Occipital lobe (tissue), 2 donors: ENCODE data around the gene BHLHA15. TPM values are rescaled to one million over a fixed set of nuclear protein-coding genes. Genes with fewer than 3 reads are reported as not detected.

Source experiments
- DNase-seq: peaks from one replicate; lab custom pipeline; 2025; lab: John Stamatoyannopoulos, UW
- total RNA-seq: library from RNA; depleted of rRNA; stranded (reverse); fragments of >200 nt; gene quantifications from one replicate; pipeline ENCODE4 v1.2.3, GENCODE V29; 2014

BHLHA15 gene
- total RNA-seq, 1 donor from 2014 or later = 10.0 TPM

GRCh38 chr7:98186452-98187137, 24.6 kb upstream of the BHLHA15 start:
- no peak for DNase-seq

GRCh38 chr7:98187138-98187502, 24.1 kb upstream of the BHLHA15 start:
- no peak for DNase-seq

- no peak for DNase-seq
Measured at GRCh38 chr7:98189559-98189958, 21.7 kb upstream of the BHLHA15 start.

GRCh38 chr7:98191668-98192431, 19.4 kb upstream of the BHLHA15 start:
- no peak for DNase-seq

- DNase-seq = no peak
Measured at GRCh38 chr7:98192781-98193457, 18.3 kb upstream of the BHLHA15 start.

- no peak for DNase-seq
Measured at GRCh38 chr7:98193474-98194180, 17.6 kb upstream of the BHLHA15 start.

GRCh38 chr7:98194186-98194585, 17.1 kb upstream of the BHLHA15 start:
- no peak for DNase-seq

GRCh38 chr7:98194672-98195457, 16.4 kb upstream of the BHLHA15 start:
- no peak for DNase-seq

GRCh38 chr7:98196706-98197605, 14.3 kb upstream of the BHLHA15 start:
- DNase-seq = no peak

- DNase-seq = no peak
Measured at GRCh38 chr7:98199131-98199530, 12.1 kb upstream of the BHLHA15 start.

GRCh38 chr7:98200364-98200763, 10.9 kb upstream of the BHLHA15 start:
- DNase-seq = no peak

- DNase-seq = no peak
Measured at GRCh38 chr7:98202367-98203195, 8.7 kb upstream of the BHLHA15 start.

- no peak for DNase-seq
Measured at GRCh38 chr7:98203261-98203963, 7.8 kb upstream of the BHLHA15 start.

- no peak for DNase-seq
Measured at GRCh38 chr7:98203964-98204605, 7.2 kb upstream of the BHLHA15 start.

GRCh38 chr7:98204670-98205069, 6.6 kb upstream of the BHLHA15 start:
- no peak for DNase-seq

GRCh38 chr7:98205162-98205845, 5.9 kb upstream of the BHLHA15 start:
- DNase-seq = no peak
